ENCODE results near the gene MCOLN1. TPM values are rescaled to one million over a fixed set of nuclear protein-coding genes. Genes with fewer than 3 reads are reported as not detected.
"Not testable (repeated sequence)": the region's sequence is repeated elsewhere in the genome, so short reads cannot be mapped to it uniquely, and the experiment has no call there.

MCOLN1 gene
- total RNA-seq, 1 experiment from 2014 or later = 13.1 TPM

- no TSS peak for BruUV-seq (replicated peaks)
- intact Hi-C loops (cut with micrococcal nuclease; ENCODE audit: unreplicated experiment) = no loop called here
- Mint-ChIP-seq H3K27ac (ENCODE audit: unreplicated experiment) (no peak overlapping the region), H3K4me3 (ENCODE audit: low read depth, unreplicated experiment) (no peak overlapping the region), H3K27me3 (ENCODE audit: unreplicated experiment) (no peaks in the 10 kb centered on the region), H3K4me1 (ENCODE audit: low read depth, unreplicated experiment) (no peaks in the 10 kb centered on the region), H3K9me3 (ENCODE audit: low read depth, unreplicated experiment) (no peaks in the 10 kb centered on the region), H3K36me3 (ENCODE audit: insufficient read depth, unreplicated experiment) (peaks cover 5% of the 10 kb centered on the region)
- DNase-seq = no peak
- TF ChIP-seq CTCF (IDR thresholded peaks at IDR 0.05; ENCODE audit: unreplicated experiment) = no peak
- CTCF ChIA-PET = interaction anchor here (0.6 kb wide), 1 partner anchor 64 kb away, joined by 7 read pairs; the partner anchor contains the start of genes PET100 and XAB2
These were observed 42.9 kb downstream of the MCOLN1 start for GRCh38 chr19:7565332-7565731.

GRCh38 chr19:7570761-7571160 lies 48.3 kb downstream of the MCOLN1 start:
- no peak for TF ChIP-seq CTCF (IDR thresholded peaks at IDR 0.05; ENCODE audit: unreplicated experiment)
- H3K4me3 Mint-ChIP-seq (ENCODE audit: low read depth, unreplicated experiment) = no peak overlapping the region
- no peaks in the 10 kb centered on the region for H3K9me3 Mint-ChIP-seq (ENCODE audit: low read depth, unreplicated experiment)
- CTCF ChIA-PET = interaction anchor here (0.7 kb wide), 1 partner anchor 81 kb away, joined by 3 read pairs; no protein-coding TSS in a partner anchor
- no peaks in the 10 kb centered on the region for H3K36me3 Mint-ChIP-seq (ENCODE audit: insufficient read depth, unreplicated experiment)
- BruUV-seq (replicated peaks) = no TSS peak
- intact Hi-C loops (cut with micrococcal nuclease; ENCODE audit: unreplicated experiment) = no loop called here
- no peak overlapping the region for H3K27ac Mint-ChIP-seq (ENCODE audit: unreplicated experiment)
- DNase-seq = no peak
- H3K27me3 Mint-ChIP-seq (ENCODE audit: unreplicated experiment) = no peaks in the 10 kb centered on the region
- no peaks in the 10 kb centered on the region for H3K4me1 Mint-ChIP-seq (ENCODE audit: low read depth, unreplicated experiment)

GRCh38 chr19:7575434-7576040 lies 53.1 kb downstream of the MCOLN1 start:
- no peaks in the 10 kb centered on the region for H3K36me3 Mint-ChIP-seq (ENCODE audit: insufficient read depth, unreplicated experiment)
- no peaks in the 10 kb centered on the region for H3K9me3 Mint-ChIP-seq (ENCODE audit: low read depth, unreplicated experiment)
- CTCF ChIA-PET = no interaction called here
- TF ChIP-seq CTCF (IDR thresholded peaks at IDR 0.05; ENCODE audit: unreplicated experiment) = no peak
- BruUV-seq (replicated peaks) = no TSS peak
- no peak overlapping the region for H3K27ac Mint-ChIP-seq (ENCODE audit: unreplicated experiment)
- no peaks in the 10 kb centered on the region for H3K4me1 Mint-ChIP-seq (ENCODE audit: low read depth, unreplicated experiment)
- intact Hi-C loops (cut with micrococcal nuclease; ENCODE audit: unreplicated experiment) = no loop called here
- H3K27me3 Mint-ChIP-seq (ENCODE audit: unreplicated experiment) = peaks cover 27% of the 10 kb centered on the region
- DNase-seq = no peak
- no peak overlapping the region for H3K4me3 Mint-ChIP-seq (ENCODE audit: low read depth, unreplicated experiment)

GRCh38 chr19:7577422-7577821 lies 55.0 kb downstream of the MCOLN1 start:
- intact Hi-C loops (cut with micrococcal nuclease; ENCODE audit: unreplicated experiment); H3K27ac Mint-ChIP-seq (ENCODE audit: unreplicated experiment); BruUV-seq (replicated peaks); H3K36me3 Mint-ChIP-seq (ENCODE audit: insufficient read depth, unreplicated experiment); CTCF ChIA-PET; DNase-seq; H3K4me3 Mint-ChIP-seq (ENCODE audit: low read depth, unreplicated experiment); H3K4me1 Mint-ChIP-seq (ENCODE audit: low read depth, unreplicated experiment); H3K9me3 Mint-ChIP-seq (ENCODE audit: low read depth, unreplicated experiment): not testable (repeated sequence)
- H3K27me3 Mint-ChIP-seq (ENCODE audit: unreplicated experiment) = peaks cover 27% of the 10 kb centered on the region

- no peaks in the 10 kb centered on the region for H3K36me3 Mint-ChIP-seq (ENCODE audit: insufficient read depth, unreplicated experiment)
- BruUV-seq (replicated peaks) = no TSS peak
- H3K27ac Mint-ChIP-seq (ENCODE audit: unreplicated experiment) = no peak overlapping the region
- H3K27me3 Mint-ChIP-seq (ENCODE audit: unreplicated experiment) = peaks cover 27% of the 10 kb centered on the region
- no peaks in the 10 kb centered on the region for H3K9me3 Mint-ChIP-seq (ENCODE audit: low read depth, unreplicated experiment)
- no peaks in the 10 kb centered on the region for H3K4me1 Mint-ChIP-seq (ENCODE audit: low read depth, unreplicated experiment)
- no peak overlapping the region for H3K4me3 Mint-ChIP-seq (ENCODE audit: low read depth, unreplicated experiment)
- TF ChIP-seq CTCF (IDR thresholded peaks at IDR 0.05; ENCODE audit: unreplicated experiment) = no peak
- no peak for DNase-seq
- CTCF ChIA-PET = no interaction called here
- intact Hi-C loops (cut with micrococcal nuclease; ENCODE audit: unreplicated experiment) = no loop called here
These were observed 55.7 kb downstream of the MCOLN1 start for GRCh38 chr19:7578127-7578526.
